SK-N-SH (cell line): ENCODE measurements around the gene MYLK2. TPM values are rescaled to one million over a fixed set of nuclear protein-coding genes. Genes with fewer than 3 reads are reported as not detected.

Experiments used
- CTCF ChIA-PET: fragments of 300-600, 350-600 bp; formaldehyde crosslinking; extraction: SDS; loops from one replicate; lab custom pipeline; 2021; lab: Yijun Ruan, JAX
- POLR2A ChIA-PET: fragments of 350-600 bp; sonication (Branson Sonifier 250); formaldehyde crosslinking; extraction: SDS; loops from one replicate; lab custom pipeline; 2020; ENCODE audit warnings: antibody characterized with exemption, inconsistent platforms; lab: Yijun Ruan, JAX
- DNase-seq: peaks from one replicate; pipeline ENCODE4 v3.0.0; 2012
- H2AFZ ChIP-seq: fragments of 200-600 bp; sonication (generic); 2 replicates; pipeline ENCODE4 v1.8.1; 2016; ENCODE audit warnings: antibody characterized with exemption, mild to moderate bottlenecking, low read depth
- H3F3A ChIP-seq: fragments of 200-600 bp; sonication (generic); replicated peaks from 2 replicates; pipeline ENCODE3; 2016; ENCODE audit warnings: antibody characterized with exemption, mild to moderate bottlenecking; ENCODE audit not compliant: insufficient read depth
- H3K27ac ChIP-seq, 2 experiments: fragments of 200-500 bp in 1 of 2; fragments of 200-600 bp in 1 of 2; sonication (Bioruptor generic) in 1 of 2; sonication (generic), shearing (Covaris generic) in 1 of 2; 2 replicates each; pipeline versions ENCODE4 v1.5.1 to v1.6.1; 2014 to 2016; ENCODE audit warnings: low read depth in 2 of 2, inconsistent platforms in 1 of 2, low read length in 1 of 2, mild to moderate bottlenecking in 1 of 2, mixed read lengths in 1 of 2
- H3K27me3 ChIP-seq: fragments of 200-600 bp; sonication (generic), shearing (Covaris generic); 2 replicates; pipeline ENCODE4 v1.6.1; 2016; ENCODE audit warnings: mixed run types; ENCODE audit not compliant: insufficient read depth
- H3K36me3 ChIP-seq, 2 experiments: fragments of 200-500 bp in 1 of 2; fragments of 200-600 bp in 1 of 2; sonication (Bioruptor generic) in 1 of 2; sonication (generic) in 1 of 2; replicated peaks in 1 of 2; 2 replicates each; pipeline versions ENCODE3 to v1.5.1; 2014 to 2016; ENCODE audit warnings: low read length in 1 of 2, mild to moderate bottlenecking in 1 of 2; ENCODE audit not compliant: insufficient read depth in 2 of 2, control insufficient read depth in 1 of 2
- H3K4me1 ChIP-seq, 2 experiments: fragments of 200-500 bp in 1 of 2; fragments of 200-600 bp in 1 of 2; sonication (Bioruptor generic) in 1 of 2; sonication (generic), shearing (Covaris generic) in 1 of 2; 2 replicates each; pipeline versions ENCODE4 v1.5.1 to v1.6.1; 2014 to 2016; ENCODE audit warnings: low read depth in 1 of 2, low read length in 1 of 2, mixed run types in 1 of 2; ENCODE audit not compliant: insufficient read depth in 2 of 2, control insufficient read depth in 1 of 2
- H3K4me2 ChIP-seq: fragments of 200-600 bp; sonication (generic), shearing (Covaris generic); 2 replicates; pipeline ENCODE4 v1.6.1; 2017; ENCODE audit warnings: mixed run types
- H3K4me3 ChIP-seq, 2 experiments: fragments of 200-500 bp in 1 of 2; fragments of 200-600 bp in 1 of 2; sonication (Bioruptor generic) in 1 of 2; sonication (generic), shearing (Covaris generic) in 1 of 2; 2 replicates each; pipeline versions ENCODE4 v1.5.1 to v1.8.1; 2014 to 2016; ENCODE audit warnings: low read depth in 2 of 2, inconsistent platforms in 1 of 2, low read length in 1 of 2, mild to moderate bottlenecking in 1 of 2, mixed read lengths in 1 of 2, moderate library complexity in 1 of 2
- H3K79me2 ChIP-seq: fragments of 200-600 bp; sonication (generic); 2 replicates; pipeline ENCODE4 v1.8.1; 2017; ENCODE audit warnings: mild to moderate bottlenecking; ENCODE audit not compliant: insufficient read depth
- H3K9ac ChIP-seq: fragments of 200-600 bp; sonication (generic); 2 replicates; pipeline ENCODE4 v1.6.1; 2017; ENCODE audit warnings: mixed run types
- H3K9me2 ChIP-seq: fragments of 200-600 bp; sonication (generic); 2 replicates; pipeline ENCODE4 v1.6.1; 2017; ENCODE audit warnings: mixed run types
- H3K9me3 ChIP-seq: fragments of 200-600 bp; sonication (generic); 2 replicates; pipeline ENCODE4 v1.6.1; 2017; ENCODE audit warnings: mixed run types, mild to moderate bottlenecking, moderate library complexity
- H4K20me1 ChIP-seq: fragments of 200-600 bp; sonication (generic); 2 replicates; pipeline ENCODE4 v1.6.1; 2017; ENCODE audit warnings: mild to moderate bottlenecking, mixed run types; ENCODE audit not compliant: insufficient read depth
- CHD2 ChIP-seq: fragments of 150-350 bp; IDR thresholded peaks from 2 replicates; pipeline ENCODE4 v1.6.1; 2018; ENCODE audit warnings: low read length; ENCODE audit not compliant: partially characterized antibody
- EP300 ChIP-seq, 2 experiments: IDR thresholded peaks; 2 replicates each; pipeline versions ENCODE4 v1.4.0 to v1.6.1; 2012; ENCODE audit warnings: borderline replicate concordance in 1 of 2, low read depth in 1 of 2, low read length in 1 of 2
- EZH2phosphoT487 ChIP-seq: fragments of 200-600 bp; sonication (generic); IDR thresholded peaks from 2 replicates; pipeline ENCODE4 v1.6.1; 2017; ENCODE audit warnings: low read depth, mixed run types, mild to moderate bottlenecking, antibody characterized with exemption, moderate library complexity, borderline replicate concordance
- GATA2 ChIP-seq: sonication (generic); formaldehyde crosslinking; IDR thresholded peaks from 2 replicates; pipeline ENCODE4 v1.5.0; 2020; ENCODE audit warnings: mild to moderate bottlenecking, missing genetic modification reagents
- NRF1 ChIP-seq: IDR thresholded peaks from 2 replicates; pipeline ENCODE4 v1.6.1; 2012; ENCODE audit warnings: low read depth, mild to moderate bottlenecking, low read length
- POLR2AphosphoS5 ChIP-seq: IDR thresholded peaks from 2 replicates; pipeline ENCODE4 v1.6.1; 2012; ENCODE audit warnings: low read depth, low read length
- REST ChIP-seq: IDR thresholded peaks from 2 replicates; pipeline ENCODE4 v1.6.1; 2012; ENCODE audit warnings: mild to moderate bottlenecking, low read depth, low read length, moderate library complexity
- SMC3 ChIP-seq: IDR thresholded peaks from 2 replicates; pipeline ENCODE4 v1.6.1; 2012; ENCODE audit warnings: low read depth, low read length, improper control_type of control experiment
- TAF1 ChIP-seq: IDR thresholded peaks from 2 replicates; pipeline ENCODE4 v1.6.1; 2012; ENCODE audit warnings: low read depth, mild to moderate bottlenecking, low read length, moderate library complexity, borderline replicate concordance
- WGBS: methylation state at CpG from one replicate; pipeline ENCODE4 v1.1.6; 2017; ENCODE audit warnings: low lambda C conversion rate; 5-methylcytosine and 5-hydroxymethylcytosine counted together
- polyA plus RNA-seq, 3 experiments: library from polyadenylated mRNA; depleted of rRNA; stranded (reverse); fragments of >200 nt; gene quantifications; 2 replicates each; pipeline ENCODE4 v1.2.3, GENCODE V29; 2012
- TF ChIP-seq, protein P1 (sequence below): fragments of 150-350 bp; IDR thresholded peaks from 2 replicates; pipeline ENCODE4 v1.6.1; 2016; ENCODE audit warnings: mild to moderate bottlenecking, low read depth, low read length

Gene MYLK2
- polyA plus RNA-seq, 1 of the 3 experiments (the other 2 are of a cell fraction): 0.21 TPM

DNA sequence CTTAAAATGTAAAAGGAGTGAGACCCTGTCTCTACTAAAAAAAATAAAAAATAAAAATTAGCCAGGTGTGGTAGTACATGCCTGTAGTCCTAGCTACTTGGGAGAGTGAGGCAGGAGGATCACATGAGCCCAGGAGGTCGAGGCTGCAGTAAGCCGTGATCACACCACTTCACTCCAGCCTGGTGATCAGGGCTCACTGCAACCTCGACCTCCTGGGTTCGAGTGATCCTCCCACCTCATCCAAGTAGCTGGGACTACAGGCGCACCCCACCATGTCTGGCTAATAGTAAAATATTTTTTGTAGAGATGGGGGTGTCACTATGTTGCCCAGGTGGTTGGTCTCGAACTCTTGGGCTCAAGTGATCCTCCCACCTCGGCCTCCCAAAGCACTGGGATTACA, 34.3 kb downstream of the MYLK2 start:
- no peak overlapping the region for H3K4me2 ChIP-seq
- H3K4me3 ChIP-seq: no peak overlapping the region
- ChIA-PET POLR2A (interaction anchor here (0.5 to 1.3 kb wide), 3 partner anchors 94 to 256 kb away, joined by 3 read pairs; partner anchors contain the start of gene TM9SF4), CTCF (interaction anchor here (0.6 to 8.1 kb wide), 44 partner anchors 7 to 655 kb away, joined by 3 to 170 read pairs (median 8); partner anchors contain the start of genes FOXS1, MYLK2, PDRG1 and XKR7)
- no peaks in the 10 kb centered on the region for H3K36me3 ChIP-seq
- H3K4me1 ChIP-seq: no peaks in the 10 kb centered on the region; a peak in 1 of 4 replicates
- TF ChIP-seq EZH2phosphoT487: no peak
- no peak for TF ChIP-seq EP300 (IDR thresholded peaks at IDR 0.05; ENCODE audit: borderline replicate concordance in 1 of 2, low read depth in 1 of 2, low read length in 1 of 2)
- no peak for TF ChIP-seq POLR2AphosphoS5
- TF ChIP-seq CHD2: no peak
- H3K9ac ChIP-seq: no peak overlapping the region
- H2AFZ ChIP-seq: no peak overlapping the region
- no peaks in the 10 kb centered on the region for H3K9me3 ChIP-seq
- H3K79me2 ChIP-seq: no peaks in the 10 kb centered on the region
- H3F3A ChIP-seq: no peaks in the 10 kb centered on the region
- no peak for DNase-seq
- H3K9me2 ChIP-seq: no peaks in the 10 kb centered on the region
- no peak overlapping the region for H3K27ac ChIP-seq
- H4K20me1 ChIP-seq: no peaks in the 10 kb centered on the region
- 45% methylated on average over 6 of the region's 7 CpGs for WGBS
- peaks cover 11% of the 10 kb centered on the region; the same call in 1 of the 2 replicates for H3K27me3 ChIP-seq

DNA sequence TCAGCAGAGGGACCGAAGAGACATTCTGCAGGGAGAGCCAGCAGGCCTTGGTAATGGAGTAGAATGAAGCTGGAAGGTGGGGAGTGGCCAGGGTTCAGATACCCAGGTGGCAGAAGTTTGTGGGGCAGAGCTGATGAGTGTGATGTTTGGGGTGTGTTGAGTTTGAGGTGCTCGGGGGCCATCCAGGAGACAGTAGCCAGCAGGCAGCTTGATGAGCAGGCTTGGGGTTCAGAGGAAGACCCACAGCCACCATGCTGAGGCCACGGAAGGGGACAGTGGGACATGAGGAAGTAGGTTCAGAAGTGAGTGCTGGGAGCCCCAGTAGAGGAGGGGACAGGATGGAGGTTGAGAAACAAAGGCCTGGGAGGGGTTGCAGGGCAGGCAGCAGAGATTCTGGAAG, 37.4 kb downstream of the MYLK2 start:
- peaks cover 0 to 9% of the 10 kb centered on the region in 2 experiments; a peak in 1 of 4 replicates for H3K4me1 ChIP-seq
- H3K36me3 ChIP-seq: no peaks in the 10 kb centered on the region
- no peaks in the 10 kb centered on the region for H3F3A ChIP-seq
- H3K9ac ChIP-seq: no peak overlapping the region
- peaks cover 11% of the 10 kb centered on the region; the same call in 1 of the 2 replicates for H3K27me3 ChIP-seq
- no peaks in the 10 kb centered on the region for H3K9me2 ChIP-seq
- POLR2A ChIA-PET: interaction anchor here (2.3 kb wide), 1 partner anchor 95 kb away, joined by 7 read pairs; the partner anchor contains the start of gene PDRG1
- no peak overlapping the region for H3K4me3 ChIP-seq
- H2AFZ ChIP-seq: no peak overlapping the region
- CTCF ChIA-PET: interaction anchor here (0.9 to 8.1 kb wide), 8 partner anchors 10 to 263 kb away, joined by 3 to 170 read pairs (median 4); partner anchors contain the start of genes FOXS1 and PDRG1
- no peak for DNase-seq
- 22% methylated on average over 3 of the region's 3 CpGs for WGBS
- H4K20me1 ChIP-seq: no peaks in the 10 kb centered on the region
- no peaks in the 10 kb centered on the region for H3K9me3 ChIP-seq
- H3K4me2 ChIP-seq: no peak overlapping the region
- no peak overlapping the region for H3K27ac ChIP-seq
- H3K79me2 ChIP-seq: no peaks in the 10 kb centered on the region
- TF ChIP-seq TAF1 (no peak), REST (no peak), SMC3 (no peak), GATA2 (no peak), NRF1 (no peak)
- TF ChIP-seq, protein P1, sequence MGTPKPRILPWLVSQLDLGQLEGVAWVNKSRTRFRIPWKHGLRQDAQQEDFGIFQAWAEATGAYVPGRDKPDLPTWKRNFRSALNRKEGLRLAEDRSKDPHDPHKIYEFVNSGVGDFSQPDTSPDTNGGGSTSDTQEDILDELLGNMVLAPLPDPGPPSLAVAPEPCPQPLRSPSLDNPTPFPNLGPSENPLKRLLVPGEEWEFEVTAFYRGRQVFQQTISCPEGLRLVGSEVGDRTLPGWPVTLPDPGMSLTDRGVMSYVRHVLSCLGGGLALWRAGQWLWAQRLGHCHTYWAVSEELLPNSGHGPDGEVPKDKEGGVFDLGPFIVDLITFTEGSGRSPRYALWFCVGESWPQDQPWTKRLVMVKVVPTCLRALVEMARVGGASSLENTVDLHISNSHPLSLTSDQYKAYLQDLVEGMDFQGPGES: no peak
